Activated CD4-positive, CD25-positive, alpha-beta regulatory T cell treated with anti-CD3 and anti-CD28 coated beads, Interleukin-2, amount 50 U/mL, for 16 hours (primary cell): ENCODE results near the gene BCL3.
"Not testable (repeated sequence)": the region's sequence is repeated elsewhere in the genome, so short reads cannot be mapped to it uniquely, and the experiment has no call there.

ENCODE experiments used
- DNase-seq: peaks from one replicate; pipeline ENCODE4 v3.0.0-alpha.2; 2020; ENCODE audit warnings: low read depth, low spot score

BCL3 gene

DNA sequence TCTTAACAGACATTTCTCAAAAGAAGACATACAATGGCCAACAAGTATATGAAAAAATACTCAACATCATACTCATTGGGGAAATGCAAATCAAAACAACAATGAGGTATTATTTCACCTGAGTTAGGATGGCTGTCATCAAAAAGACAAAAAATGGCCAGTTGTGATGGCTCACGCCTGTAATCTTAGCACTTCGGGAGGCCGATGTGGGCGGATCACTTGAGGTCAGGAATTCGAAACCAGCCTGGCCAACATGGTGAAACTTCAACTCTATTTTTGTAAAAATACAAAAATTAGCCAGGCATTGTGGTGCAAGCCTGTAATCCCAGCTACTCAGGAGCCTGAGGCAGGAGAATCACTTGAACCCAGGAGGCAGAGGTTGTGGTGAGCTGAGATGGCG lies 27.6 kb upstream of the BCL3 start:
- DNase-seq = no peak

DNA sequence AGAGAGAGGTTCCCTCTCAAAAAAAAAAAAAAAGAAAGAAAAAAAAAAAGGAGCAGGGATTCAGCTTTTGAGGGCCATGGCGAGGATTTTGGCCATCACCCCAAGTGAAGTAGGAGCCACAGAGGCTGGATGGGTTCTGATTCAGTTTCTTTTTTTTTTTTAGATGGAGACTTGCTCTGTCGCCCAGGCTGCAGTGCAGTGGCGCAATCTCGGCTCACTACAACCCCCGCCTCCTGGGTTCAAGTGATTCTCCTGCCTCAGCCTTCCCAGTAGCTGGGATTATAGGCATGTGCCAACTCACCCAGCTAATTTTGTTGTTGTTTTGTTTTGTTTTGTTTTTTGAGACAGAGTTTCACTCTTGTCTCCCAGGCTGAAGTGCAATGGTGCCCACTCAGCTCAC lies 27.1 kb upstream of the BCL3 start:
- not testable (repeated sequence) for DNase-seq

DNA sequence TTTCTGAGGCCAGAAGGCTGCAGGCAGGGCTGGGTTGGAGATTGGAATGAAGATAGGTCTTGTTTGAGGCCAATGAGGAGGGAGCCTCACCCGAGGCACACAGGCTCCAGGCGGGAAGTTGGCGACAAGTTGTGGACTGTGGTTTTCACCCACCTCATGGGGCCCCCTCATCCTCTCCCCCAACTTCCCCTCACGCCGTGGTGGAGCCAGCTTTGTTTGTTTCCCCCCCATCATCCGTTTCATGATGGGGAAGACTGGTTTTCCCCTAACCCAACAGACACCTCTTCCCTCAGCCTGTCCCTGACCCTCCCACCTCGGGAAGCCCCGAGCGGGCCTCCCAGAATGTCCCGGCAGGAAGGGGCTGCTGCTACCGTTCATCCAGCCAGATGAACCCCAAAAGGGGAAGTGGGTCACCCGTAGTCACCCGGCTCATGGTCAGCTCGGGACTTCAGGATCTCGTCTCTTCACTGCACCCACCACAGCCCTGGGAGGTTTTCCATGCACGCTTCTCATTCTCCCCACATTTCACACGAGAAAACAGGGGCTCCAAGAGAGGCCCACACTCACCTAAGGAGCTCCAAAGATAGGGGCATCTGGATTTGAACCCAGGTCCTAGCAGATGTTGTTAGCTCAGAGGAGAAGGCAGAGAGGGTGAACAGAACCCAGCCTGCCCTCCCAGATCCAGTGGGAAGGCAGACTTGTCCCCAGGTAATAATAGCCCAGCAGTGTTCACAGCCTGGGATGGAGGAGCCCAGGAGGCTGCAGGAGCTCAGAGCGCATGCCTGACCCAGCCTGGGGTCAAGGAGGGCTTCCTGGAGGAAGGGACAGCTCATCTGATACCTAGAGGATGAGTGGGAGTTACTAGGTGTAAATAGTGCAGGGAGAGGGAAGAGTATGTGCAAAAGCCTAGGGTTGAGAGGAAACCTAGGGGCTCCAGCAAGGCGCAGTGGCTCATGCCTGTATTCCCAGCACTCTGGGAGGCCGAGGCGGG lies 26.1 kb upstream of the BCL3 start:
- no peak for DNase-seq

DNA sequence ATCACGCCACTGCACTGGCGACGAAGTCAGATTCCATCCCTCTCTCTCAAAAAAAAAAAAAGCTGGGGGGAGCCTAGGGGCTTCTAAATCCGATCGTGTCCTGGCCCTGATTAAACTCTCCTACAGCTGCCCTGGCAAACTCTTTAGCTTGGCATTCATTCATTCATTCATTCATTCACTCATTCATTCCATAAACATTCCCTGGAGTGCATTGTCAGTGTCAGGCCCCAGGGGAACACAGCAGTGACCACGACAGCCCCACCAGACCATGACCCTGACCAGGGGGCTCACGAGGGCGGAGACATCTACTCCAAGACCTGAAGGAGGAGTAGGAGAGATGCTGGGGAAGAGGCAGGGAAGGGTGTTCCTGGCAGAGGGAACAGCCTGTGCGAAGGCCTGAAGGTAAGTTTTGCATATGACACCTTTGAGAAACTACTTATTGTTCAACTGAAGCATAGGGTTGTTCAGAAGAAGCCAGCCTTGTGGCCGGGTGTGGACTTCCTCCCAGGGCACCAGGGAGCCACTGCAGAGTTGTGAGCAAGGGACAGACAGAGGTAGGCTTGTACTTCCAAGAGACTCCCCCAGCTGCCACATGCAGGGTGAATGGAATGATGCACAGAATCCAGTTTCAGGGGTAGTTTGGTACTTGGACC lies 25.1 kb upstream of the BCL3 start:
- DNase-seq = no peak

DNA sequence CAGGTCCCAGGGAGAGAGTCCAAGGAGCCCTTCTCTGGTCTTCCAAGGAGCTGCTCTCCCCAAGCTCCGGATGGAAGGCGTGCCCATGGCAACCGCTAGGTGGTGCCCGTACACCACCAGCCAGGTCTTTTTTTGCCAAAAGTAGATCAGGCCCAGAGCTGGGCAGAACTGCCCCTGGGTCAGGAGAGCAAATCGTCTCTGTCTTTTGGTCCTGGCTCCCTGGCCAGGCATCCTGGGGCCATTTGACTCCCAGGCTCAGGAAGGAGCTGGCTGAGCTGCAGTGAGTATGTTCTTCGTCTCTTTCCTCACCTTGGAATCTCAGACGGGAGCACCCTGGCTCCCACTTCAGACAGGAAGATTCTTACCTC lies 24.6 kb upstream of the BCL3 start:
- peak; percentile 59 for DNase-seq

DNA sequence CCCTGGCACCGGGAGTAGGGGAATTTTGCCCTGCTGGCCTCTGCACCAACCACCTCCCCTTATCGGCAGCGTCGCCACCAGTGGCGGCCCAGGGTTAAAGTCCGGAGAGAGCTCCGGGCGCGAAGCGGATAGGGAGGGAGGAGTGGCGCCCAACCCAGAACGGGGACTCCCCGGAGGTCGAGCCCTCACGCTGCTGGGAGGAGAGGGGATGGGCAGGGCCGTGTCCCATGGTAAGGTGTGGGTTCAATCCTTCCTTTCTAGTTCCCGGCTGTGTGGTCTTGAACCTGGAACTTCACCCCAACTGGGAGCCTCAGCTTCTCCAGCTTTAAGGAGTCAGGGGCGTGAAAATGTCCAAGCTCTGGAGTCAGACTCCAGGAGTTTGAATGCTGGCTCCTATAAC lies 23.3 kb upstream of the BCL3 start:
- no peak for DNase-seq

DNA sequence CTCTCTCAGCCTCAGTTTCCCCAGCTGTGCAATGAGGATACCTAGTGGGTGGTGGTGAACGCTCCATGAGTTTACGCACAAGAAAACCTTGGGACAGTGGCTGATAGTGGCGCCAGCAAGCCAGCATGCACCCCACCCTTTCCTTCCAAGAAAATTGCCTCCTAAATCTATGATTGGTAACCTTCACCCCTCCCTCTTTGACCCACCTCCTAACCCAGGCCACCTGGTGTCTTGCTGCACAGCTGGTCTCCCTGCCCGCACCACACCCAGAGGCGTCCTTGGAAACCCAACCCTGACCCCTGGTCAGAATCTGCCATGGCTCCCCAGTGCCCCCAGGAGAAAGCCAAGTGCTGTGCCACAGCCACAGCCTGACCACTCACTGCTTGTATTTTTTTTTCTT lies 22.8 kb upstream of the BCL3 start:
- DNase-seq = no peak

DNA sequence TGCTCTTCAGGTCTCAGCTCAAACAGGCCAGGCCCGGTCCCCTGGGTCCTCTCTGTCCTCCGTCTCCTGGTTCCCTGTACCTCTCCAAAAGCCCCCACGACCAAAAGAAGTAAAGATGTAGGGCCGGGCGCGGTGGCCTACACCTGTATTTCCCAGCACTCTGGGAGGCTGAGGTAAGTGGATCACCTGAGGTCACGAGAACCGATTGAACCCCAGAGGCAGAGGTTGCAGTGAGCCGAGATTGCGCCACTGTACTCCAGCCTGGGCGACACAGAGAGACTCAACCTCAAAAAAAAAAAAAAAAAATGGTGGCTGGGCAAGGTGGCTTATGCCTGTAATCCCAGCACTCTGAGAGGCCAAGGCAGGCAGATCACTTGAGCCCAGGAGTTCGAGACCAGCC lies 22.0 kb upstream of the BCL3 start:
- no peak for DNase-seq

DNA sequence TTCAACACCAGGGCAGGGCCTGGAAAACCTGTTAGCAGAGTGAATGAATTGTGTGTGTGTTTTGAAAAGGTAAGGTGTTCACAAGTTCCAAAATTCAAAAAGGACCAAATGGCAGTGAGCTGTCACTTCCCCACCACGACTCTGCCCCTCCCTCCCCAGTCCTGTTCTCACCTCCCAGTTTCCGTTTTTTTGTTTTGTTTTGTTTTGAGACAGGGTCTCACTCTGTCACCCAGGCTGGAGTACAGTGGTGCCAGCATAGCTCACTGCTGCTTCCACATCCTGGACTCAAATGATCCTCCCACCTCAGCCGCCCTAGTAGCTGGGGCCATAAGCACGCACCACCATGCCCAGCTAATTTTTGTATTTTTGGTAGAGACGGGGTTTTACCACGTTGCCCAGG lies 20.3 kb upstream of the BCL3 start:
- DNase-seq = no peak

DNA sequence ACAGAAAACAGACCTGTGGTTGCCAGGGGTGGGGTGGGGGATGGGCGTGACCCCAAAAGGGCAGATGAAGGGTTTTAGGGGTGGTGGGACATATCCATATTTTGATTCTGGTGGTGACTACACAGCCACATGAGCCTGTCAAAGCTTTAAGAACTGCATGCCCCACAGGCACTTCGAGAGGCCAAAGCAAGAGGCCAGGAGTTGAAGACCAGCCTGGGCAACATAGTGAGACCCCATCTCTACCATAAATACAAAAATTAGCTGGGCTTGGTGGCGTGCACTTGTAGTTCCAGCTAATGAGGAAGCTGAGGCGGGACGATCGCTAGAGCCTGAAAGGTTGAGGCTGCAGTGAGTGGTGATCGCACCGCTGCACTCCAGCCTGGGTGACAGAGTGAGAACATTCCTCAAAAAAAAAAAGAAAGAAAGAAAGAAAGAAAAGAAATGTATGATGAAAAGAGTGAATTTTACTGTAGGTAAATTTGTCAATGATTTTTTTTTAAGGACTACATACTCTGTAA lies 18.9 kb upstream of the BCL3 start:
- DNase-seq = no peak

DNA sequence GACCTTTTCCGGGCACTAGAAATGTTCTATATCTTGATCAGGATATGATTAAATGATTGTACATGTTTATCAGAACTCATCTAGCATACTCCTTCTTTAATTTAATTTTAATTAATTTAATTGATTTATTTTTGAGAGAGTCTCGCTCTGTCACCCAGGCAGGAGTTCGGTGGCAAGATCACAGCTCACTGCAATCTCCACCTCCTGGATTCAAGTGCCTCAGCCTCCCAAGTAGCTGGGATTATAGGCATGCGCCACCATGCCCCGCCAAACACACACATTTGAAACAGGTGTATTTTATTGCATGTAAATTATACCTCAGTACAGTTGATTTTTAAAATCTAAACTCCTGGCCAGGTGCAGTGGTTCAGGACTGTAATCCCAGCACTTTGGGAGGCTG lies 17.4 kb upstream of the BCL3 start:
- no peak for DNase-seq

DNA sequence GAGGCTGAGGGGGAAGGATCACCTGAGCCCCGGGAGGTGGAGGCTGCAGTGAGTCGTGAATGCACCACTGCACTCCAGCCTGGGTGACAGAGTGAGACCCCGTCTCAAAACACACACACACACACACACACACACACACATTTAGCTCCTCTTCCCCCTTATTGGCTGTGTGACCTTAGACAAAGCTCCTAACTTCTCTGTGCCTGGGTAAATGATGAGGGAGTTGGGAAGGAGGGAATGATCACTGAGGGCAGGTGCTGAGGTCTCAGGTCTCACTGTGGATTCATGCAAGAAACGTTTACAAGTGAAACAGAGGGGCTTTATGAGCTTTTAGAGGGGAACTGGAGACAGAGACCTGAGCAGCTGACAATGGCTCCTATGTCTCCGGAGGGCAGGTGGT lies 16.9 kb upstream of the BCL3 start:
- no peak for DNase-seq

DNA sequence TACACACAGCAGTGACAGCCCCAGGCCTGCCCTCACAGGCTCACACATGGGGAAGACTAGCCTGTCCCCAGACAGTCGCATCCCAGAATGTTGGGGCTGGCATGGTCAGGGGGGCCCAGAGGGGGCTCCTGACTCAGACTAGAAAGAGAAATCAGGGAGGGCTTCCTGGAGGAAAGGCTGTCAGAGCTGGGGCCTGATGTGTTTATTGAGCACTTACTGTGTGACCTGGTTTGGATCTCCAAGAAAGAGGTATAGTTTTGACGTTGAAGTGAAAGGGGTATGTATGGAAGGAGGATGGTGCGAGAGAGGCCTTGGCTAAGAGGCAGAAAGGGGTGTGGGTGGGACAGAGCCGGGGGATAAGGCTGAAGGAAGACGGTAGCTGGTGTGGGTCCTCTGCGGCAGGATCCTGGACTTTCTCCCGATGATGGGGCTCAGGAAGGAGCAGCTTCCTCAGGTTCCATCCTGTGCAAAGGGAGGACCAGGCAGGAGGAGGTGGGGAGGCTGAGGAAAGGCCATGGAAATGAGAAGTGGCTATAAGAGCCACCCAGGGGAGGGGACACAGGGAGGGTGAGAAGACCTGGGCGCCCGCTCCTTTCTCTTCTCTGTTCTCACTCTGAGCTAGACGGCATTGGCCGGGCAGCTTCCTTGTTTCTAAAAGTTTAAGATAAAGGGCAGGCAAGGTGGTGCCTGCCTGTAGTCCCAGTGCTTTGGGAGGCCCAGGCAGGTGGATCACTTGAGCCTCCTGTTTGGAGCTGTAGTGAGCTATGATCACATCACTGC lies 16.1 kb upstream of the BCL3 start:
- no peak for DNase-seq

DNA sequence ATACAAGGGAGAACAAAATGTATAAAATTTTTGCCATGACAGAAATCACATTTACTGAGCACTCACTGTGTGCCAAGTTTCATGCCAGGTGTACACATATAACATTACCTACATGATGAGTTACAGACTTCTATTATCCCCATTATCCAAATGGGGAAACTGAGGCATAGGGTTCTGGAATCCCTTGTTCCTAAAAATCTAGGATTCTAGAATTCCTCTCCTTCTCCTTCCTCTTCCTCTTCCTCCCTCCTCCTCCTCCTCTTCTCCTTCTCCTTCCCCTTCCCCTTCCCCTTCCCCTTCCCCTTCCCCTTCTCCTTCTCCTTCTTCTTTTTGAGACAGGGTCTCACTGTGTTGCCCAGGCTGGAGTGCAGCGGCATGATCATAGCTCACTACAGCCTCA lies 14.2 kb upstream of the BCL3 start:
- DNase-seq = no peak

DNA sequence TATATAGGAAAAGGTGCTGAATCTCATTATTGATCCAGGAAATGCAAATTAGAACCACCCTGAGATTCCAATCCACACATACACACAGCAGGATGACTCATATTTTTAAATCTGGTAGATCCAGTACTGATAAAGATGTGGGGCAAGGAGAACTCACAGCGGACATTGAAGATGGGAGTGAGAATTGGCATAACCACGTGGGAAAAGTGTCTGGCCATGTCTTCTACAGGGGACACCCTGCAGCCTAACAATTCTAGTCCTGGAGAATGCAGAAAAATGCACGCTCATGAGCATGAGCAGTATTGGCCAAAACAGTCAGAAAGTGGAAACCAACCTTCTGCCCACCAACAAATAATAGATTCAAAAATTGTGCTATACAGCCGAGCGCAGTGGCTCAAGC lies 13.5 kb upstream of the BCL3 start:
- DNase-seq = no peak

DNA sequence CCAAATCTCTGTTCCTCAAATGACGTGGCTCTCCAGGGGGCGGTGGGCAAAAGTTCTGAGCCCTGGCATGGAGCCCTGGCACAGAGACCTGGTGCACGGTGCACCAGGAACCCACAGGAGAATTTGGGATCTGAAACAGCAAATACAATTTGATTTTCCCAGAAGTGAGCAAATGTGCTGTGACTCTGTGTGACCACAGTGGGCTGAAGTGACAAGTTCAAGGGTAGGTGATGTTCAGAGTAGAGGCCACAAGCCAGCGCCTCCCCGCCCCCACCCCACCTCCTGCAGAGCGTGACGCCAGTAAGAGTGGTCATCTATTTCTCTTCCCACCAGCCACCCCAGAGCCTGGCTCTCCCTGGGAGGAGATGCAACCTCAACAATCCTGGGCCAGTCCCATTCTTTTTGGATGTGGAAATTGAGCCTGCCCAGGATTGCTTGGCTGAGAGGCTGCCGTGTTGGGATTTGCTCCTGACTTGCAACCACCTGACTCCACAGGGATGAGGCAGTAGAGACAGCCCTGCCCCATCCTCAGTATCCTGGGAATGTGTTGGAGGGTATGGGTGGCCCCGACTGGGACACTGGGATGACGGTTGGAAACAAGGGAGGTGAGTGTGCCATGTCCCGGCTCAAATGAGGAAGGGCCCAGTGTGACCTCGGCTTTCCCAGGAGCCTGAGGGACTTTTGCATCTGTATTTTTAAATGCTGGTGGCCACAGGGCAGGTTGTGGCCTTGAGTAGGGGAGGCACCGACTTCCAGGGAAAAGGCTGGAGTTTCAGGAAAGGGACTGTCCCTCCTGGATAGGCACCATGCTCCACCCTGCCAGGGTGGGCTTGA lies 11.1 kb upstream of the BCL3 start:
- DNase-seq = no peak

DNA sequence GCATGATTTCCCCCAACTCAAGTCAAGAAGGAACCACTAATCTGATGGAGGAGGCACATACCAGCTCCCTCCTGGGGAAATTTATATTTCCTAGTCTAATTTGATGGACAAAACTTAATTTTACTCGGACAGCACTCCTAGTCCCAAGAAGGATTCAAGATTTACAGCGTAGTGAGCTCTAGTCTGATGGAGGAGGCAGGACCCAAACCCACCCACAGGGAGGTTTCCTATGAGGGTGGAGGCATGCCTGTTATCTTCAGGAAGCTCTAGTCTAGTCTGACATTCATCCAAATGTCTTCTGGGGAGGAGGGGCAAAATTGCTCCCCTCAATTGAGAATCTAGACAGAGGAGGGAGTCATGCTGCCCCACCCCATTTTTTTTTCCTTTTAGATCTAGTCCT lies 10.4 kb upstream of the BCL3 start:
- DNase-seq = no peak

DNA sequence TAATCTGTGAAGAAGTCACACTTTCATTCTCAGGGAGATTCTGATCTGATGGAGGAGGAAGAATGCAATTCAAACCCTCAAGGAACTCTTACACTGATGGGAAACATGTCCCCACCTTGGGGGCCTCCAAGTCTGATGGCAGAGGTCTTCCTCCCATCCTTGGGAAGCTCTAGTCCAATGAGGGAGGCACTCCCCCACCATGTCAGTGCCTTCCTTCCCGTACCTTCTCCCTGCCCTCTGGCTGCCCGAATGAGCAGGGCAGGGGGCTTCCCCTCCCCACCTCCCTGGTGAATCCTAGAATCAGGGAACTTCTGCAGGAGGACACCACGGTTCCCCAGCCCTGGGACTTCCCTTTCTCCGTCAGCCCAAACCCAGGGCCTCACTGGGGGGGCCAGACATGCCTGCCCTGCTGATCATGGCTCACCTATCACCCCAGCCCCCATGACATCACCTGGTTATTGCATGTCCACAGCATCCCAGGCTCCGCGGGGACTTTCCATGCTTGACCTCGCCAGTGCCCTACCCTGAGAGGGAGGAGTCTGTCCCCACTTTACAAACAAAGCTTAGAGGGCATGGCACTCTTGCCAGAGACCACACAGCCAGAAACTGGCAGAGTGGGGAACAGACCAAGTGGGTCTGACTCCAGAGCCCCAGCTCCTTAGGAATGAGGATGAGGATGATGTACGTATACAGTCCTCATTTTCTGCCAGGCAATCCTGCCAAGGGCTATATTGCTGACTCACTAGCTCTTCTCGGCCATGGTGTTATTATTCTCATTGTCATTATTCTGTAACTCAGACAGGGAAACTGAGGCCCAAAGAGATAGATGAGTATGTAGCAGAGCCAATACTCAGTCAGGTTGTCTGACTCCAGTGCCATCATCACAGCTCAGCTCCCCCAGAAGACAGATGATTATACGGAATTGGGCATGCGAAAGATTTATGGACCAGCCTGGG lies 9.6 kb upstream of the BCL3 start:
- DNase-seq = no peak

DNA sequence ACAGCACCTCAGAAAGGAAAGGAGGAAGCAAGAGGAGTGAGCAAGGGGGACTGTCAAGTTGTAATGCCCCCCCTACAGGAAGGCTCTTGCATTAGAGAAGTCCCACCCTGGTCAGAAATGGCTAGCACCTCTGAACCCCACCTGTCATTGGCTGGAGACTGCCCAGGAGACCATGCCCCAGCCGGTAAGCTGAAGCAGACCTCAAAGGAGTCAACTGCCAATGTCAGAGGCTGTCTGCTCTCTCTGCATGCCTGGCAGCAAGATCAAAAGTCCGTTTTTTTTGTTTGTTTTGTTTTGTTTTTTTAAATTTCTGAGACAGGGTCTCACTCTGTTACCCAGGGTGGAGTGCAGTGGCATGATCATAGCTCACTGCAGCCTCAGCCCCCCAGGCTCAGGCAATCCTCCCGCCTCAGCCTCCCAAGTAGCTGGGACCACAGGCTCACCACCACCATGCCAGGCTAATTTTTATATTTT lies 8.1 kb upstream of the BCL3 start:
- DNase-seq = no peak

DNA sequence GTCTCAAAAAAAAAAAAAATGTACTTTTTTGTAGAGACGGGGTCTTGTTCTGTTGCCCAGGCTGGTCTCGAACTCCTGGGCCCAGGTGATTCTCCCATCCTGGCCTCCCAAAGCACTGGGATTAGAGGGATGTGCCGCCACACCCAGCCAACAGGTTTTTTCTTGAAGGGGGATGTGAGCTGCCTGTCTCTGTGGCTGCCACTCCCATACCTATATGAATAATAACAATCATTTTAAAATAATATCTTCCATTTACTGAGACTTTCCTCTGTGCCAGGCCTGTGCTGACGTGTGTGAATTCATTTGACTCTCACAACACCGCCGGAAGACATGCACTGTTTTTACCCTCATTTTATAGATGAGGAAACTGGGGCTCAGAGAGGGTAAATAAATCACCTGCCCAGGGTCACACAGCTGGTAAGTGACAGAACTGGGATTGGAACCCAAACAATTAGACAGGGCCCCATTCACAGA lies 7.2 kb upstream of the BCL3 start:
- DNase-seq = no peak
